B cell (primary cell): Measurements from ENCODE around the gene VANGL2. TPM values are rescaled to one million over a fixed set of nuclear protein-coding genes. Genes with fewer than 3 reads are reported as not detected.

Experiments
- ATAC-seq: fragments of 200-7000 bp; cut with Tn5 transposase; one replicate; pipeline ENCODE4 v1.10.0; 2021; ENCODE audit warnings: low read depth, mild to moderate bottlenecking, moderate number of reproducible peaks, moderate library complexity
- CTCF ChIA-PET: fragments of 350-600 bp; sonication (Branson Sonifier 250); formaldehyde crosslinking; loops from one replicate; lab custom pipeline; 2021; ENCODE audit warnings: antibody characterized with exemption, inconsistent platforms; lab: Charles Lee
- POLR2A ChIA-PET: fragments of 350-600 bp; sonication (Branson Sonifier 250); formaldehyde crosslinking; loops from one replicate; lab custom pipeline; 2021; ENCODE audit warnings: antibody characterized with exemption; lab: Charles Lee
- DNase-seq: peaks from one replicate; pipeline ENCODE4 v3.0.0; 2013
- H2AFZ ChIP-seq: 2 replicates; pipeline ENCODE4 v1.6.1; 2012; ENCODE audit warnings: mild to moderate bottlenecking, low read depth, low read length; ENCODE audit not compliant: insufficient read depth, poor library complexity, severe bottlenecking
- H3K27ac ChIP-seq, 2 donors: 1 replicate in 1 of 2; 2 replicates in 1 of 2; pipeline ENCODE4 v1.5.1; 2012 to 2013; ENCODE audit warnings: low read length in 2 of 2, mild to moderate bottlenecking in 2 of 2, moderate library complexity in 1 of 2
- H3K27me3 ChIP-seq, 4 experiments: fragments of 200-600 bp in 1 of 4; sonication (generic) in 1 of 4; replicated peaks in 1 of 4; 1 replicate in 2 of 4; 2 replicates in 2 of 4; pipeline versions ENCODE4 v1.6.1 to v1.7.0; 2013 to 2016; ENCODE audit warnings: low read length in 3 of 4, mild to moderate bottlenecking in 2 of 4, mixed read lengths in 1 of 4, moderate library complexity in 1 of 4; ENCODE audit not compliant: insufficient read depth in 4 of 4, control insufficient read depth in 3 of 4; ENCODE audit errors: control extremely low read depth in 1 of 4
- H3K36me3 ChIP-seq, 2 experiments: replicated peaks in 1 of 2; 1 replicate in 1 of 2; 2 replicates in 1 of 2; pipeline versions ENCODE4 v1.6.1 to v1.7.1; 2013; ENCODE audit warnings: low read length in 1 of 2; ENCODE audit not compliant: insufficient read depth in 2 of 2, control insufficient read depth in 1 of 2; ENCODE audit errors: control extremely low read depth in 1 of 2, extremely low read depth in 1 of 2
- H3K4me1 ChIP-seq, 2 donors: fragments of 200-600 bp in 1 of 2; sonication (generic) in 1 of 2; 1 replicate in 1 of 2; 2 replicates in 1 of 2; pipeline versions ENCODE4 v1.5.1 to v1.6.1; 2013 to 2017; ENCODE audit warnings: low read length in 2 of 2; ENCODE audit not compliant: control insufficient read depth in 2 of 2, insufficient read depth in 2 of 2
- H3K4me2 ChIP-seq: replicated peaks from 2 replicates; pipeline ENCODE3; 2012; ENCODE audit warnings: mild to moderate bottlenecking, low read depth, low read length; ENCODE audit not compliant: poor library complexity, severe bottlenecking
- H3K4me3 ChIP-seq, 5 experiments: fragments of 200-600 bp in 1 of 5; sonication (generic) in 1 of 5; 1 replicate in 3 of 5; 2 replicates in 2 of 5; pipeline versions ENCODE4 v1.5.1 to v1.7.0; 2011 to 2016; ENCODE audit warnings: low read length in 4 of 5, mild to moderate bottlenecking in 4 of 5, low read depth in 2 of 5, control low read depth in 1 of 5, moderate library complexity in 1 of 5; ENCODE audit not compliant: insufficient read depth in 1 of 5; ENCODE audit errors: control extremely low read depth in 1 of 5, extremely low read depth in 1 of 5
- H3K79me2 ChIP-seq: fragments of 200-600 bp; sonication (generic); one replicate; pipeline ENCODE4 v1.6.0; 2016; ENCODE audit warnings: low read length; ENCODE audit not compliant: control insufficient read depth, insufficient read depth
- H3K9ac ChIP-seq: fragments of 200-600 bp; sonication (generic); 2 replicates; pipeline ENCODE4 v1.6.1; 2017; ENCODE audit warnings: mild to moderate bottlenecking, low read length, moderate library complexity
- H3K9me3 ChIP-seq, 3 donors: one replicate each; pipeline versions ENCODE4 v1.6.1 to v1.7.1; 2013; ENCODE audit warnings: low read length in 2 of 3; ENCODE audit not compliant: control insufficient read depth in 2 of 3, insufficient read depth in 1 of 3; ENCODE audit errors: control extremely low read depth in 1 of 3
- H4K20me1 ChIP-seq: 2 replicates; pipeline ENCODE4 v1.6.0; 2012; ENCODE audit warnings: mild to moderate bottlenecking, low read length; ENCODE audit not compliant: insufficient read depth, control insufficient read depth, poor library complexity, severe bottlenecking
- H3K27ac Mint-ChIP-seq: one replicate; pipeline ENCODE4 v1.8.0; 2021; ENCODE audit warnings: mixed read lengths
- H3K27me3 Mint-ChIP-seq: one replicate; pipeline ENCODE4 v1.8.0; 2021; ENCODE audit warnings: mixed read lengths
- H3K4me1 Mint-ChIP-seq: one replicate; pipeline ENCODE4 v1.8.0; 2021; ENCODE audit warnings: mixed read lengths
- H3K4me3 Mint-ChIP-seq: one replicate; pipeline ENCODE4 v1.8.0; 2021; ENCODE audit warnings: mixed read lengths
- H3K9me3 Mint-ChIP-seq: one replicate; pipeline ENCODE4 v1.8.0; 2022; ENCODE audit warnings: mixed read lengths; ENCODE audit not compliant: insufficient read depth
- EZH2 ChIP-seq: IDR thresholded peaks from 2 replicates; pipeline ENCODE4 v1.6.1; 2012; ENCODE audit warnings: borderline replicate concordance, low read depth, mild to moderate bottlenecking, moderate library complexity, low read length; ENCODE audit not compliant: insufficient read depth, poor library complexity, severe bottlenecking
- WGBS: methylation state at CpG from one replicate; pipeline ENCODE4 v1.1.5; 2013; ENCODE audit warnings: missing lambda C conversion rate; ENCODE audit not compliant: insufficient coverage; 5-methylcytosine and 5-hydroxymethylcytosine counted together
- intact Hi-C: fragments of 100-400 bp; cut with micrococcal nuclease; formaldehyde crosslinking; loops from one replicate; pipeline ENCODE4 v1.10.0; 2022
- polyA plus RNA-seq: library from polyadenylated mRNA; depleted of rRNA; stranded (reverse); fragments of >200 nt; gene quantifications from 2 replicates; pipeline ENCODE4 v1.2.3, GENCODE V29; 2012
- total RNA-seq, 2 donors: library from RNA; stranded (reverse); fragments of 120-200 nt in 1 of 2; gene quantifications; 1 replicate in 1 of 2; 2 replicates in 1 of 2; pipeline versions ENCODE4 v1.2.3 to v1.2.4, GENCODE V29; 2013 to 2022
- TF ChIP-seq, protein P1 (sequence below): fragments of 200-600 bp; IDR thresholded peaks from one replicate; pipeline ENCODE4 v1.8.0; 2022; ENCODE audit warnings: antibody characterized with exemption, mild to moderate bottlenecking

The VANGL2 gene
- total and polyA plus RNA-seq, 2 donors (not counting 1 experiment from before 2014, with no cell fraction given), result 0.48 to 14.4 TPM

GRCh38 chr1:160438317-160438918 lies 38.1 kb downstream of the VANGL2 start:
- H3K79me2 ChIP-seq, result no peaks in the 10 kb centered on the region
- no peaks in the 10 kb centered on the region for H3K9me3 ChIP-seq
- Mint-ChIP-seq H3K27ac (peak overlapping the region; percentile 98), H3K4me1 (peaks cover 66% of the 10 kb centered on the region), H3K27me3 (no peaks in the 10 kb centered on the region), H3K9me3 (peaks cover 13% of the 10 kb centered on the region), H3K4me3 (peak overlapping the region; percentile 89)
- TF ChIP-seq, protein P1, sequence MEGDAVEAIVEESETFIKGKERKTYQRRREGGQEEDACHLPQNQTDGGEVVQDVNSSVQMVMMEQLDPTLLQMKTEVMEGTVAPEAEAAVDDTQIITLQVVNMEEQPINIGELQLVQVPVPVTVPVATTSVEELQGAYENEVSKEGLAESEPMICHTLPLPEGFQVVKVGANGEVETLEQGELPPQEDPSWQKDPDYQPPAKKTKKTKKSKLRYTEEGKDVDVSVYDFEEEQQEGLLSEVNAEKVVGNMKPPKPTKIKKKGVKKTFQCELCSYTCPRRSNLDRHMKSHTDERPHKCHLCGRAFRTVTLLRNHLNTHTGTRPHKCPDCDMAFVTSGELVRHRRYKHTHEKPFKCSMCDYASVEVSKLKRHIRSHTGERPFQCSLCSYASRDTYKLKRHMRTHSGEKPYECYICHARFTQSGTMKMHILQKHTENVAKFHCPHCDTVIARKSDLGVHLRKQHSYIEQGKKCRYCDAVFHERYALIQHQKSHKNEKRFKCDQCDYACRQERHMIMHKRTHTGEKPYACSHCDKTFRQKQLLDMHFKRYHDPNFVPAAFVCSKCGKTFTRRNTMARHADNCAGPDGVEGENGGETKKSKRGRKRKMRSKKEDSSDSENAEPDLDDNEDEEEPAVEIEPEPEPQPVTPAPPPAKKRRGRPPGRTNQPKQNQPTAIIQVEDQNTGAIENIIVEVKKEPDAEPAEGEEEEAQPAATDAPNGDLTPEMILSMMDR, result no peak
- no peak for TF ChIP-seq EZH2
- POLR2A ChIA-PET, result interaction anchor here (0.7 kb wide), 1 partner anchor 10 kb away, joined by 3 read pairs; no protein-coding TSS in a partner anchor
- ATAC-seq (no peak), DNase-seq (no peak)
- no CpG with 5 or more reads among the region's 4 CpGs for WGBS
- H3K36me3 ChIP-seq, result no peaks in the 10 kb centered on the region
- no peaks in the 10 kb centered on the region for H4K20me1 ChIP-seq
- peaks cover 38 to 39% of the 10 kb centered on the region in 2 donors for H3K4me1 ChIP-seq
- H3K27me3 ChIP-seq, result no peaks in the 10 kb centered on the region
- intact Hi-C loops, result loop anchor here (10.0 kb wide), 1 partner anchor 94 kb away; the partner anchor contains the start of genes COPA and NCSTN
- CTCF ChIA-PET, result interaction anchor here (0.7 to 3.5 kb wide), 5 partner anchors 10 to 171 kb away, joined by 3 to 14 read pairs (median 11); no protein-coding TSS in a partner anchor
- peak overlapping the region; percentile 62 for H3K9ac ChIP-seq
- H2AFZ ChIP-seq, result peak overlapping the region; percentile 85
- H3K27ac ChIP-seq, result peak overlapping the region; percentile 72 to 92
- H3K4me3 ChIP-seq, result peak overlapping the region; percentile 5 to 56 (median 36)
- H3K4me2 ChIP-seq, result peak overlapping the region; percentile 74

DNA sequence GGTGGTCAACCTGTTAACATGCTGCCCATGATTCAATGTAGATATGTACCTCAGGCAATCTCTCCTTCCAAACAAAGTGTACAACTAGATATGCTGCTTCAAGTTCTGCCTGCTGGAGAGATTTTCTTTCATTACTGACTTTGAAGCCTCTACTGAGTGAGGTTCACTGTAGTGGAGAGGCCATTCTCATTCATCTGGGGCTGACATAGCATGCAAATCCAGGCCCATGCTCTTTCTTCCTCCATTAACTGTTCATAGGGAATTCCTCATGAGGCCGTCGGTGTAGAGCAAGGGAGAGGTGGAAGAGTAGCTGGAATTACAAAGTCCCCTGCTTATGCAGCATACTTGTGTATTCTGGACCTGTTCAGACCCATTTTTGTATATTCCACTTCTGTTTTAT lies 38.6 kb downstream of the VANGL2 start:
- ChIA-PET POLR2A (no interaction called here), CTCF (interaction anchor here (2.1 to 3.5 kb wide), 2 partner anchors 50 to 168 kb away, joined by 6 to 14 read pairs; no protein-coding TSS in a partner anchor)
- no peaks in the 10 kb centered on the region for H3K36me3 ChIP-seq
- Mint-ChIP-seq H3K4me3 (peak overlapping the region; percentile 89), H3K27ac (peak overlapping the region; percentile 98), H3K4me1 (peaks cover 67% of the 10 kb centered on the region), H3K9me3 (peaks cover 13% of the 10 kb centered on the region), H3K27me3 (no peaks in the 10 kb centered on the region)
- peak overlapping the region in 1 of 5 experiments; percentile 56 for H3K4me3 ChIP-seq
- H3K4me2 ChIP-seq, result peak overlapping the region; percentile 74
- DNase-seq (no peak), ATAC-seq (no peak)
- no peaks in the 10 kb centered on the region for H3K27me3 ChIP-seq
- intact Hi-C loops, result loop anchor here (10.0 kb wide), 1 partner anchor 94 kb away; the partner anchor contains the start of genes COPA and NCSTN
- H2AFZ ChIP-seq, result peak overlapping the region; percentile 85
- H3K4me1 ChIP-seq, result peaks cover 37 to 38% of the 10 kb centered on the region in 2 donors
- no CpG with 5 or more reads among the region's 2 CpGs for WGBS
- H3K27ac ChIP-seq, result peak overlapping the region; percentile 3 to 92
- no peaks in the 10 kb centered on the region for H3K79me2 ChIP-seq
- no peaks in the 10 kb centered on the region for H3K9me3 ChIP-seq
- TF ChIP-seq, protein P1, result no peak
- no peak for TF ChIP-seq EZH2
- no peaks in the 10 kb centered on the region for H4K20me1 ChIP-seq
- H3K9ac ChIP-seq, result no peak overlapping the region
